Activated CD4-positive, alpha-beta memory T cell treated with anti-CD3 and anti-CD28 coated beads for 36 hours (primary cell): ENCODE data around the gene DNALI1. TPM values are rescaled to one million over a fixed set of nuclear protein-coding genes. Genes with fewer than 3 reads are reported as not detected.
"Not testable (repeated sequence)": the region's sequence is repeated elsewhere in the genome, so short reads cannot be mapped to it uniquely, and the experiment has no call there.

ENCODE experiments used
- CTCF ChIA-PET: fragments of 350-600 bp; sonication (Branson Sonifier 250); formaldehyde crosslinking; loops from one replicate; lab custom pipeline; 2021; ENCODE audit warnings: antibody characterized with exemption, inconsistent platforms; lab: Charles Lee
- POLR2A ChIA-PET: fragments of 350-600 bp; sonication (Branson Sonifier 250); formaldehyde crosslinking; loops from one replicate; lab custom pipeline; 2021; ENCODE audit warnings: antibody characterized with exemption; lab: Charles Lee
- DNase-seq: peaks from one replicate; pipeline ENCODE4 v3.0.0-alpha.2; 2020
- H3K27ac Mint-ChIP-seq: one replicate; pipeline ENCODE4 v1.8.0; 2021; ENCODE audit warnings: mixed read lengths
- H3K27me3 Mint-ChIP-seq: one replicate; pipeline ENCODE4 v1.8.0; 2021; ENCODE audit warnings: mixed read lengths
- H3K36me3 Mint-ChIP-seq: one replicate; pipeline ENCODE4 v1.8.0; 2021; ENCODE audit warnings: mixed read lengths
- H3K4me1 Mint-ChIP-seq: one replicate; pipeline ENCODE4 v1.8.0; 2021; ENCODE audit warnings: low read depth, mixed read lengths
- H3K4me3 Mint-ChIP-seq: one replicate; pipeline ENCODE4 v1.8.0; 2021; ENCODE audit warnings: mild to moderate bottlenecking, mixed read lengths
- H3K9me3 Mint-ChIP-seq: one replicate; pipeline ENCODE4 v1.8.0; 2021; ENCODE audit warnings: mixed read lengths
- intact Hi-C: fragments of 100-400 bp; cut with micrococcal nuclease; formaldehyde crosslinking; loops from one replicate; pipeline ENCODE4 v1.15.1; 2023
- total RNA-seq, 2 experiments: library from RNA; stranded (reverse); gene quantifications; one replicate each; pipeline ENCODE4 v1.2.3, GENCODE V29; 2021

The DNALI1 gene
- under 1 TPM in 1 of 2 experiments, not detected in 1; 0.29 TPM for total RNA-seq

- intact Hi-C loops = no loop called here
- ChIA-PET POLR2A (no interaction called here), CTCF (interaction anchor here (1.2 to 1.4 kb wide), 2 partner anchors 46 to 303 kb away, joined by 3 to 6 read pairs; no protein-coding TSS in a partner anchor)
These were observed at the start of gene DNALI1 for GRCh38 chr1:37556712-37557196. Gene DNALI1, plus strand, starts transcription at chr1:37556940. Its CDS starts 55 bp downstream, at chr1:37556995.

GRCh38 chr1:37509181-37509580 is 47.6 kb upstream of the DNALI1 start:
- no peaks in the 10 kb centered on the region for H3K9me3 Mint-ChIP-seq
- intact Hi-C loops = no loop called here
- CTCF ChIA-PET = interaction anchor here (0.6 to 6.0 kb wide), 6 partner anchors 15 to 75 kb away, joined by 3 to 50 read pairs (median 4); no protein-coding TSS in a partner anchor
- H3K27me3 Mint-ChIP-seq = no peaks in the 10 kb centered on the region
- peaks cover 44% of the 10 kb centered on the region for H3K4me1 Mint-ChIP-seq
- H3K36me3 Mint-ChIP-seq = peaks cover 51% of the 10 kb centered on the region
- DNase-seq = no peak
- H3K4me3 Mint-ChIP-seq = no peak overlapping the region
- POLR2A ChIA-PET = interaction anchor here (1.0 kb wide), 1 partner anchor 33 kb away, joined by 5 read pairs; no protein-coding TSS in a partner anchor
- peak overlapping the region; percentile 52 for H3K27ac Mint-ChIP-seq

More at GRCh38 chr1:37556712-37557196, at the start of gene DNALI1:
- DNase-seq = peak; percentile 52
- Mint-ChIP-seq H3K27me3 (no peaks in the 10 kb centered on the region), H3K9me3 (peaks cover 4% of the 10 kb centered on the region), H3K4me1 (peaks cover 30% of the 10 kb centered on the region), H3K27ac (no peak within 1 kb of the TSS), H3K4me3 (no peak within 1 kb of the TSS), H3K36me3 (peaks cover 9% of the 10 kb centered on the region)

GRCh38 chr1:37513795-37514349 is 42.9 kb upstream of the DNALI1 start:
- no peaks in the 10 kb centered on the region for H3K9me3 Mint-ChIP-seq
- DNase-seq = peak; percentile 82
- no peaks in the 10 kb centered on the region for H3K27me3 Mint-ChIP-seq
- intact Hi-C loops = loop anchor here (1.0 to 5.0 kb wide), 4 partner anchors 35 to 177 kb away; partner anchors contain the start of gene SNIP1
- peaks cover 48% of the 10 kb centered on the region for H3K4me1 Mint-ChIP-seq
- peak overlapping the region; percentile 94 for H3K27ac Mint-ChIP-seq
- CTCF ChIA-PET = interaction anchor here (1.0 to 3.2 kb wide), 18 partner anchors 8 to 294 kb away, joined by 3 to 26 read pairs (median 4); partner anchors contain the start of genes C1orf122, GNL2, SNIP1 and YRDC
- POLR2A ChIA-PET = interaction anchor here (1.2 to 4.4 kb wide), 7 partner anchors 20 to 82 kb away, joined by 3 to 27 read pairs (median 8); partner anchors contain the start of genes GNL2, SNIP1 and ZC3H12A
- H3K4me3 Mint-ChIP-seq = peak overlapping the region; percentile 98
- H3K36me3 Mint-ChIP-seq = peaks cover 26% of the 10 kb centered on the region

- POLR2A ChIA-PET = interaction anchor here (0.5 to 4.4 kb wide), 17 partner anchors 12 to 1571 kb away, joined by 3 to 27 read pairs (median 4); partner anchors contain the start of genes GNL2, MRPS15, SNIP1 and ZC3H12A
- Mint-ChIP-seq H3K4me1 (peaks cover 49% of the 10 kb centered on the region), H3K36me3 (peaks cover 20% of the 10 kb centered on the region), H3K27me3 (no peaks in the 10 kb centered on the region), H3K9me3 (no peaks in the 10 kb centered on the region), H3K4me3 (peak within 1 kb of the TSS; percentile 98), H3K27ac (peak within 1 kb of the TSS; percentile 94)
- intact Hi-C loops = loop anchor here (1.0 to 5.0 kb wide), 4 partner anchors 35 to 176 kb away; partner anchors contain the start of gene SNIP1
- peak; percentile 87 for DNase-seq
- CTCF ChIA-PET = interaction anchor here (0.7 to 3.2 kb wide), 23 partner anchors 8 to 293 kb away, joined by 3 to 26 read pairs (median 4); partner anchors contain the start of genes C1orf122, EPHA10, GNL2 and SNIP1
These were observed 42.2 kb upstream of the DNALI1 start, which contains the start of gene MEAF6 for GRCh38 chr1:37514350-37515184. Gene MEAF6, minus strand, starts transcription at chr1:37514766. Its CDS starts 20 bp downstream, at chr1:37514746.

GRCh38 chr1:37515185-37516034 is 41.3 kb upstream of the DNALI1 start:
- H3K4me1 Mint-ChIP-seq = peaks cover 51% of the 10 kb centered on the region
- H3K27me3 Mint-ChIP-seq = no peaks in the 10 kb centered on the region
- intact Hi-C loops = loop anchor here (2.0 kb wide), 2 partner anchors 167 to 175 kb away; a partner anchor contains a TSS
- peak overlapping the region; percentile 92 for H3K27ac Mint-ChIP-seq
- no peaks in the 10 kb centered on the region for H3K9me3 Mint-ChIP-seq
- peak overlapping the region; percentile 85 for H3K4me3 Mint-ChIP-seq
- DNase-seq = no peak
- ChIA-PET POLR2A (interaction anchor here (0.6 to 4.4 kb wide), 15 partner anchors 13 to 1572 kb away, joined by 3 to 27 read pairs (median 4); partner anchors contain the start of genes GNL2, MRPS15, SNIP1 and ZC3H12A), CTCF (interaction anchor here (0.6 to 3.2 kb wide), 23 partner anchors 7 to 292 kb away, joined by 3 to 26 read pairs (median 4); partner anchors contain the start of genes C1orf122, EPHA10, GNL2 and SNIP1)
- H3K36me3 Mint-ChIP-seq = peaks cover 20% of the 10 kb centered on the region

- Mint-ChIP-seq H3K27ac (no peak overlapping the region), H3K36me3 (peaks cover 10% of the 10 kb centered on the region), H3K4me1 (peaks cover 37% of the 10 kb centered on the region), H3K4me3 (no peak overlapping the region), H3K27me3 (no peaks in the 10 kb centered on the region), H3K9me3 (no peaks in the 10 kb centered on the region)
- DNase-seq = no peak
- intact Hi-C loops = no loop called here
- ChIA-PET CTCF (no interaction called here), POLR2A (interaction anchor here (0.6 kb wide), 1 partner anchor 1587 kb away, joined by 3 read pairs; the partner anchor contains the start of gene AGO3)
These were observed 39.2 kb upstream of the DNALI1 start for GRCh38 chr1:37517569-37517968.

- POLR2A ChIA-PET = interaction anchor here (0.6 kb wide), 1 partner anchor 1587 kb away, joined by 3 read pairs; the partner anchor contains the start of gene AGO3
- intact Hi-C loops = not testable (repeated sequence)
These were observed 38.5 kb upstream of the DNALI1 start for GRCh38 chr1:37518241-37518640.

GRCh38 chr1:37518929-37519328 is 37.8 kb upstream of the DNALI1 start:
- H3K27me3 Mint-ChIP-seq, H3K9me3 Mint-ChIP-seq, CTCF ChIA-PET, intact Hi-C loops, H3K36me3 Mint-ChIP-seq, POLR2A ChIA-PET: not testable (repeated sequence)
- peak overlapping the region; percentile 84 for H3K27ac Mint-ChIP-seq
- H3K4me1 Mint-ChIP-seq = peaks cover 25% of the 10 kb centered on the region
- peak; percentile 70 for DNase-seq
- H3K4me3 Mint-ChIP-seq = peak overlapping the region; percentile 81

More at GRCh38 chr1:37518241-37518640, 38.5 kb upstream of the DNALI1 start:
- CTCF ChIA-PET, DNase-seq, H3K9me3 Mint-ChIP-seq, H3K27ac Mint-ChIP-seq, H3K27me3 Mint-ChIP-seq, H3K4me3 Mint-ChIP-seq, H3K36me3 Mint-ChIP-seq: not testable (repeated sequence)
- peaks cover 30% of the 10 kb centered on the region for H3K4me1 Mint-ChIP-seq

- CTCF ChIA-PET = interaction anchor here (0.9 kb wide), 1 partner anchor 19 kb away, joined by 3 read pairs; no protein-coding TSS in a partner anchor
- Mint-ChIP-seq H3K36me3 (no peaks in the 10 kb centered on the region), H3K27me3 (no peaks in the 10 kb centered on the region), H3K4me1 (peaks cover 25% of the 10 kb centered on the region), H3K4me3 (peak overlapping the region; percentile 81), H3K27ac (peak overlapping the region; percentile 84), H3K9me3 (peaks cover 5% of the 10 kb centered on the region)
- intact Hi-C loops = no loop called here
- POLR2A ChIA-PET = no interaction called here
- peak; percentile 34 for DNase-seq
These were observed 37.1 kb upstream of the DNALI1 start for GRCh38 chr1:37519613-37520012.

- not testable (repeated sequence) for H3K27ac Mint-ChIP-seq
These were observed 26.9 kb upstream of the DNALI1 start for GRCh38 chr1:37529888-37530287.

More at GRCh38 chr1:37529888-37530287, 26.9 kb upstream of the DNALI1 start:
- H3K4me3 Mint-ChIP-seq, intact Hi-C loops, H3K27me3 Mint-ChIP-seq, H3K36me3 Mint-ChIP-seq, DNase-seq, H3K4me1 Mint-ChIP-seq, CTCF ChIA-PET, H3K9me3 Mint-ChIP-seq, POLR2A ChIA-PET: not testable (repeated sequence)
